Measurements from ENCODE around the gene GRIK4.

Gene GRIK4

GRCh38 chr11:120712014-120712413 lies 200.5 kb downstream of the GRIK4 start:
- no peak for DNase-seq

GRCh38 chr11:120712881-120713280 lies 201.3 kb downstream of the GRIK4 start:
- no peak for DNase-seq

DNA sequence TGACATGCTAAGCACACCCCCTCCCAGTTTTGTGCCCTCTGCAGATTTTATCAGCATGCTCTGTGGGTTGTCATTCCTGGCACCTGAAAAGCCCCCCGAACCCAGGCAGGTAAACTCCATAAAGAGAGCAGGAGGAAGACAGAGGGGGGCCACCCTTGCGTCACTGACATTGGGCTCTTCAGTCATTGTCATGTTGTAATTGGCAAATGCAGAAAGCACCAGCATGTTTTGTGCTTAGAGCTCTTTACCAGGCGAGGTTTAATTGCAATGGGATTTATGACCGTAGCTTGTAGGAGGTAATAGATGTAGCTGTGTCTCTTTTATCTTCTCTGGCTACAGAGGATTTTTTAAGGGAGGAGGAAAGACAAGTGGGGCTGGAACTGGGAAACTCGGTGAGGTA lies 201.7 kb downstream of the GRIK4 start:
- no peak for DNase-seq

DNA sequence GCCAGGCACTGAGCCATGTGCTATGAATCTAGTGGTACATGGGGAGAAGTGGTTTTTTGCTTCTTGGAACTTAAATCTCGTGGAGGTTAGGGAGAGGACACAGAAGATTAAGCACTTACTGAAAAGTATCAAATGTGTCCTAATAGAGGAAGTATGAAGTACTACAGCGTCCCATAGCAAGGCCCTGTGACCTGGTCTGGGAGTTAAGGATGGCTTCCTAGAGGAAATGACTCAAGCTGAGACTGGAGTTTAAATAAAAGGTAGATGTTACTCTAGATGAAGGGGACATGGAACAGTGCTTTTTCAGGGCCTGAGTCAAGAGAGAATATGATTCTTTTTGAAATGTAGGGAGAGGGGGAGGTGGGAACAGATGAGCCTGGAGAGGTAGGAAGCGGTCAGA lies 202.9 kb downstream of the GRIK4 start:
- no peak for DNase-seq

- peak; percentile 14 for DNase-seq
Measured at GRCh38 chr11:120715239-120715638, 203.7 kb downstream of the GRIK4 start.

- no peak for DNase-seq
Measured at GRCh38 chr11:120717042-120717441, 205.5 kb downstream of the GRIK4 start.

GRCh38 chr11:120717623-120718022 lies 206.1 kb downstream of the GRIK4 start:
- no peak for DNase-seq

- no peak for DNase-seq
Measured at GRCh38 chr11:120718171-120718570, 206.6 kb downstream of the GRIK4 start.

DNA sequence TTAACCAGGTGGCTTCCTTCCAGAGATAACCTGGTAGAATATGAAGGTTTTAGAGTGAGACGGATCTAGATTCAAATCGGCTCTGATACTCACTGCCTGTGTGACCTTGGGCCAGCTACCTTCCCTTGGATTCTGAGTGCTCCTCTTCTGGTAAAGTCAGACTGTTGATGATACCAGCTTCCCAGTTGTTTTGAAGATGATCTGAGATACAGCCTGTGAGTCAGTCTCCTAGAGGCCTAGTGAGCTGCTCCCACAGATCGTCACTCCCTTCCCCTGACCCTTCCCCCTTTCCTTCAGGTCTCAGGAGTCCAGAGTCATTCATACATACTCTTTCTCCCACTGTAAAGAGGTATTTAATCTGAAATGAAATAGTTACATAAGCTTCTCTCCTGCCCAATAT lies 207.8 kb downstream of the GRIK4 start:
- DNase-seq = no peak

DNA sequence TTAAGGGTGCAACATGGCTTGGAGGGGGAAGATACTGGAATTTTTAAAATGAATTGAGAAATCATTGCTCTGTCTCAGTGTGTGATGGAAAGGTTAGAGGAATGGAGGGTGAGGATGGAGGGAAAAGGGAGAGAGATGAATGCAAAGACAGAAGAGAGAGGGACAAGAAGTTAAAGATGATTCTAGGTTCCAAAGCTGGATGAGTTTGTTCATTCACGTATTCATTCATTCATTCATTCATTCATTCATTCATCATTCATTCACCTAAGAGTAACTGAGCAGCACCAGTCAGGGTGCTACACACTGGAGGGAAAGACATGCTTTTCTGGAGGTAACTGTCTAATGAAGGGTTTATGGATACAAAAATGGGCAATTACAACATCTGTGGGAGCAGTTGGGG lies 209.2 kb downstream of the GRIK4 start:
- DNase-seq = no peak

- no peak for DNase-seq
Measured at GRCh38 chr11:120722524-120722923, 211.0 kb downstream of the GRIK4 start.

- no peak for DNase-seq
Measured at GRCh38 chr11:120723751-120724150, 212.2 kb downstream of the GRIK4 start.

GRCh38 chr11:120727752-120728151 lies 216.2 kb downstream of the GRIK4 start:
- no peak for DNase-seq

- no peak for DNase-seq
Measured at GRCh38 chr11:120735035-120735434, 223.5 kb downstream of the GRIK4 start.

GRCh38 chr11:120738516-120739046 lies 227.0 kb downstream of the GRIK4 start:
- DNase-seq = no peak

DNA sequence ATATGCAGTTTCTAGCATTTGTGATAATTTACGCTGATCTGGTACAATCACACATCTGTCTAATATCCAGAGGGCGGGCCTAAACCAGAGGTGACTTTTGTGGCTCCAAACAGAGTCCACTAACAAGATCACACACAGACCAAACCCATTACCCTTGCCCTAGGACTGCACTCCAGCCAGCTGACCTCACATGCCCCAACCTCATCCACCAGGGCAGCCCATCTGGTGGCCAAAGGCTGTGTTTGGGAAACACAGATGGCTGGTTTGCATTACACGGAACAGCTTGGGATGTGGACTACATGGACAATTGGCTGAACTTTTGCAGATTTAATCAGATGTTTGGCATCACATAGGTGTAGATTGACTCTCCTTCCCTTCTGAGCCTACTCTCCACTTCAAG lies 228.2 kb downstream of the GRIK4 start:
- no peak for DNase-seq

DNA sequence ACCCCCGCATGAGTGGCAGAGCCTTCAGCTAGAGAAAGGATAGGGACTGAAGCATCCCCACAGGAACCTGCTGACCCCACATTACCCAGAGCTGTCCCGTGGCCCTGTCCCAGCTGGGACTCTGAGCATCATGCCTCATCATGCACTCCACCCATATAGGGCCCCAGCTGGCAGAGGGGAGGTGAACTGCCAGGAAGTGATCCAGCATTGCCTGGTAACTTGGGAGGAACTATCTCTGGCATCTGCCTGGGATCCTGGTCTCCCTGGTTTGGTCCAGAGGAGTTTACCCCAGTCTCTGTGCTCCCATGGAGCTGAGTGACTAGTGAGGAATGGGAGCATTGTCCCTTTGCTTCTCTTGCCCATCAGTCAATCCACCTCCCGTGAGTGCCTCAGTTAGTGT lies 228.8 kb downstream of the GRIK4 start:
- DNase-seq = no peak

DNA sequence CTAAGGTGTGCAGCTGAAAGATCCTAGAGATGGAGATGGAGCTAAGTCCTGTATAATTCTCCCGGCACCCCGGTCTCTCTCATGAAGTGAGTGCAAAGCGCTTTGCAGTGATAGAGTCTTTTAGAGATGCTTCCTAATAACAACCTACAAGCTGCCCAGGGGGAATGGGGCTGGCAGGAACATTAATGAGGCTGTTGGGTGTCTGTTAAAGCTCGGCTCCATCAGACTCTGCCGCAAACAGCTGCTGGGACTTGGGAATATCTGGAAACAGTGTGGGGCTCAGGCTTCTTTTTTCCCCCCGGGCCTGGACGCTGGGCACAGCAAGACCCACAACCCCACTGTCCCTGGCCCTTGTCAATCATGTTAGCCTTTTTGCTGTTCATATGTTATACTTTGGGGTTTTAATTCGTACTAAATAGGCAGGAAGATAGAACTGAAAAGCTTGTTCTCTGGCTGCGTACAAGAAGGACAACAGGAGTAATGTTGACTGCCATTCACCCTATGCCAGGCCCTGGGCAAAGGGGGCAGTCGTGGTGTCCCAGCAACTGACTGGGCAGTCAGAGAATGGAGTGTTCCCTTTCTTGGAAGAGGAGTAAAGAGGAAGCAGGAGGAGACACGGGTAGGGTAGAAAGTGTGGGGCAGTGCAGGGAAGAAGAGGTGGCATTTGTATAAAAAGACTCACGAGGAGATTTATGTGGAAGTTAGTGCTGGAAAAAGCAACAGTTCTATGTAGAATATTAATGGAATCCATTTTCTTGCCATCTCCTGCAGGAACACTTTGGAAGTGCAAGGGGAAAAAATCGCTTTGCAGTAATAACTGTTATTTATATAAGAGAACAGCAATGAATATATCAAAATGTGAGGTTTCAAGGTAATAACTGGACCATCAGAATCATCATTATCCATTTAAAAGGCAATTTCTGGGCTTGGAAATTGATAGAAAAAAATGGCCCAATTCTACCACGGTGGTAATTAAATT lies 232.8 kb downstream of the GRIK4 start:
- DNase-seq = no peak

GRCh38 chr11:120746376-120746775 lies 234.8 kb downstream of the GRIK4 start:
- no peak for DNase-seq

GRCh38 chr11:120746836-120747609 lies 235.5 kb downstream of the GRIK4 start:
- DNase-seq = no peak

DNA sequence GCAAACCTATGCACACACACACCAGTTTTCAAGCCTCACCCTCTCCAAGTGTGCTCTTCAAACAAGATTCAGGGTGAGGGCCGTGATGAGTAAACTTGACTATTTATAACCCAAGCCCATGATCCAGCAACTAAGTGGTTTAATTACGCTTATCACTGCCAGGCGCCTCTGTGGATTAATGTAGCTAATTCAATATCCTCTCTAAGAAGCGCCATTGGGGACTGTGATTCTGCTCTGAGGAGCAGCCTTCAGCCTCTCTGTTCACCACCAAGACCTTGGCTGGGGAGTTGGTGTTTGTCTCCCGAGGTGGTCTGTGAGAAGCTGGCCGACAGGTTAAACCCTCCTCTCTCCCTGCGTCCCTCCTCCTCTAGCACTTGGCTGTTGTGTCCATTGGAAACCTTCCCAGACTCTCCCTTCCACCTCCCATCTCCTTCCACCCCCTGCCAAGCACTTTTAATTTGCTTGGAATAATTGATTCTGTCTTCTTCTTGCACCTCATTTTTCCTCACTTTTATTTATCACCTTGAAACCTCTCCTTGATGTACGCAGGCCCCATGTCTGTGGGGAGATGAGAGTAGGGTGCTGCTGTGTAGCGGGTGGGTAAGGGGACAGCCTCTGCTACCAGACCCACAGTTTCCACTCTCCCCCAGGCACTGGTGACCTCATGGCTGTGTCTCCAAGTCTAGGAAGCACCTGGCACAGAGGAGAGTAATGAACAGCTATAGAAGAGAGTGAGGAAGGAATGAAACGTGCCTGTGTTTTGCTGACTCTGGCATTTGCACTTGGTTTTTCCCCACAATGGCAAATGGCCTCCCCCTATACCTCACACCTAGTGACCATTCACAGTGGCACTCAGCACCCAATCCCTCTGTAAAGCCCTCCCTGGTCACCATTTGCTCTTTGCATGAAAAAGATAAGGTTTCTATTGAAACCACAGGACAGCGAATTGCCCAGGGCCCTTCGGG lies 236.6 kb downstream of the GRIK4 start:
- DNase-seq = no peak

DNA sequence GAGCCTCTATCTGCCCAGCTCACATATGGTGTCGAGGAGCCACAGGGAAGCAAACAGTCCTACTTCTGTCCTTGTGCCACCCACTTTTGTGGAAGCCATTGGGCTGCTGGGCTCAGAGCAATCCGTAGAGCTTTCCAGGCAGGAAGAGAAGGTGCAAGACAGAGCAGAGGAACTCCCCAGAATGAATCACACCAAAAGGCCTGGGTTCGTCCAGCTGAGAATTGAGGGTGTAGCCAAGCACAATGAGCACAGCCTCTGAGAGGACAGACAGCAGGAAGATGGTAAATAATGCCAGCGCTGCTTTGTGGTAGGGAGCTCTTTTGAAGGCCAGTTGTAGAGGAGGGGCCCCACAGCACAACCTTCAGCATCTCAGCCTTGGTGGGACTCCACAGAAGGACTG lies 237.8 kb downstream of the GRIK4 start:
- no peak for DNase-seq
